H9 (cell line): ENCODE data around the gene HCN4. TPM values are rescaled to one million over a fixed set of nuclear protein-coding genes. Genes with fewer than 3 reads are reported as not detected.

Source experiments
- DNase-seq: peaks from one replicate; pipeline ENCODE4 v3.0.0-alpha.2; 2017
- H2AFZ ChIP-seq: one replicate; pipeline ENCODE4 v1.6.1; 2013; ENCODE audit warnings: mild to moderate bottlenecking, low read length, control low read depth, moderate library complexity
- H2AK5ac ChIP-seq: 2 replicates; pipeline ENCODE4 v1.6.1; 2013; ENCODE audit warnings: low read length, control low read depth, mixed read lengths; ENCODE audit not compliant: insufficient read length
- H2BK120ac ChIP-seq: one replicate; pipeline ENCODE4 v1.6.1; 2013; ENCODE audit warnings: low read depth, mild to moderate bottlenecking, low read length, control low read depth, inconsistent platforms; ENCODE audit not compliant: poor library complexity, severe bottlenecking
- H2BK12ac ChIP-seq: 2 replicates; pipeline ENCODE4 v1.6.1; 2013; ENCODE audit warnings: low read length, control low read depth, mixed read lengths, low read depth; ENCODE audit not compliant: insufficient read length
- H2BK15ac ChIP-seq: 2 replicates; pipeline ENCODE4 v1.6.1; 2013; ENCODE audit warnings: low read depth, low read length, control low read depth
- H2BK20ac ChIP-seq: one replicate; pipeline ENCODE4 v1.6.1; 2013; ENCODE audit warnings: low read depth, mild to moderate bottlenecking, low read length, control low read depth, inconsistent platforms; ENCODE audit not compliant: poor library complexity, severe bottlenecking
- H2BK5ac ChIP-seq: 2 replicates; pipeline ENCODE4 v1.6.1; 2013; ENCODE audit warnings: low read length, control low read depth, mixed read lengths; ENCODE audit not compliant: insufficient read length
- H3K14ac ChIP-seq: 2 replicates; pipeline ENCODE4 v1.6.1; 2013; ENCODE audit warnings: low read length, control low read depth; ENCODE audit not compliant: insufficient read depth
- H3K18ac ChIP-seq: 2 replicates; pipeline ENCODE4 v1.6.1; 2013; ENCODE audit warnings: low read depth, mild to moderate bottlenecking, mixed read lengths, low read length, control low read depth; ENCODE audit not compliant: insufficient read length
- H3K23ac ChIP-seq: 2 replicates; pipeline ENCODE4 v1.6.1; 2013; ENCODE audit warnings: low read length, control low read depth, mixed read lengths, low read depth; ENCODE audit not compliant: insufficient read length
- H3K23me2 ChIP-seq: 2 replicates; pipeline ENCODE4 v1.6.1; 2013; ENCODE audit warnings: low read depth, mild to moderate bottlenecking, mixed read lengths, low read length, control low read depth; ENCODE audit not compliant: insufficient read length, poor library complexity, severe bottlenecking
- H3K27ac ChIP-seq: 2 replicates; pipeline ENCODE4 v1.5.1; 2013; ENCODE audit warnings: low read length, control low read depth, mixed read lengths, low read depth; ENCODE audit not compliant: insufficient read length
- H3K27me3 ChIP-seq: 2 replicates; pipeline ENCODE4 v1.6.1; 2013; ENCODE audit warnings: low read length, control low read depth, inconsistent platforms; ENCODE audit not compliant: insufficient read depth
- H3K4ac ChIP-seq: 2 replicates; pipeline ENCODE4 v1.6.1; 2013; ENCODE audit warnings: low read depth, mild to moderate bottlenecking, control low read depth, inconsistent platforms, low read length, moderate library complexity
- H3K4me1 ChIP-seq: 2 replicates; pipeline ENCODE4 v1.6.1; 2013; ENCODE audit warnings: low read length, control low read depth, inconsistent platforms; ENCODE audit not compliant: insufficient read depth
- H3K4me2 ChIP-seq: 2 replicates; pipeline ENCODE4 v1.6.1; 2013; ENCODE audit warnings: low read length, control low read depth, mixed read lengths; ENCODE audit not compliant: insufficient read length, insufficient read depth
- H3K56ac ChIP-seq: 2 replicates; pipeline ENCODE4 v1.6.1; 2013; ENCODE audit warnings: low read depth, mild to moderate bottlenecking, mixed read lengths, low read length, control low read depth; ENCODE audit not compliant: insufficient read length
- H3K79me1 ChIP-seq: 2 replicates; pipeline ENCODE4 v1.6.1; 2013; ENCODE audit warnings: low read depth, mild to moderate bottlenecking, moderate library complexity, low read length, control low read depth, inconsistent platforms; ENCODE audit not compliant: insufficient read depth, poor library complexity, severe bottlenecking
- H3K79me2 ChIP-seq: 2 replicates; pipeline ENCODE4 v1.6.1; 2013; ENCODE audit warnings: low read length, control low read depth, inconsistent platforms; ENCODE audit not compliant: insufficient read depth
- H3K9ac ChIP-seq: 2 replicates; pipeline ENCODE4 v1.6.1; 2013; ENCODE audit warnings: low read length, control low read depth, mixed read lengths; ENCODE audit not compliant: insufficient read length; ENCODE audit errors: extremely low read depth
- H3K9me3 ChIP-seq: one replicate; pipeline ENCODE4 v1.6.1; 2013; ENCODE audit warnings: low read depth, low read length, inconsistent platforms; ENCODE audit not compliant: control insufficient read depth
- H3T11ph ChIP-seq: one replicate; pipeline ENCODE4 v1.6.1; 2013; ENCODE audit warnings: mild to moderate bottlenecking, low read length, control low read depth, inconsistent platforms
- H4K20me1 ChIP-seq: one replicate; pipeline ENCODE4 v1.6.1; 2013; ENCODE audit not compliant: control insufficient read depth, insufficient read length, insufficient read depth
- H4K5ac ChIP-seq: 2 replicates; pipeline ENCODE4 v1.6.1; 2013; ENCODE audit warnings: low read depth, mild to moderate bottlenecking, mixed read lengths, low read length, control low read depth; ENCODE audit not compliant: insufficient read length
- H4K8ac ChIP-seq: replicated peaks from 2 replicates; pipeline ENCODE4 v1.6.1; 2013; ENCODE audit warnings: low read length, control low read depth, mixed read lengths, low read depth; ENCODE audit not compliant: insufficient read length
- H4K91ac ChIP-seq: 2 replicates; pipeline ENCODE4 v1.6.1; 2013; ENCODE audit warnings: low read depth, mild to moderate bottlenecking, moderate library complexity, mixed read lengths, low read length, control low read depth; ENCODE audit not compliant: insufficient read length
- H3K27ac Mint-ChIP-seq, 3 experiments: 2 replicates in 2 of 3; 3 replicates in 1 of 3; pipeline ENCODE4 v1.8.0; 2020 to 2021; ENCODE audit warnings: mixed read lengths in 3 of 3, mild to moderate bottlenecking in 1 of 3, moderate library complexity in 1 of 3
- H3K27me3 Mint-ChIP-seq: 2 replicates; pipeline ENCODE4 v1.8.0; 2021; ENCODE audit warnings: low read depth, mild to moderate bottlenecking, moderate library complexity, mixed read lengths
- H3K36me3 Mint-ChIP-seq, 3 experiments: 2 replicates in 2 of 3; 3 replicates in 1 of 3; pipeline ENCODE4 v1.8.0; 2020 to 2021; ENCODE audit warnings: low read depth in 3 of 3, mixed read lengths in 3 of 3; ENCODE audit not compliant: insufficient read depth in 1 of 3
- H3K4me1 Mint-ChIP-seq, 2 experiments: 2 replicates each; pipeline ENCODE4 v1.8.0; 2020; ENCODE audit warnings: mixed read lengths in 2 of 2
- H3K4me3 Mint-ChIP-seq, 2 experiments: 2 replicates in 1 of 2; 3 replicates in 1 of 2; pipeline ENCODE4 v1.8.0; 2020 to 2021; ENCODE audit warnings: mild to moderate bottlenecking in 2 of 2, mixed read lengths in 2 of 2, moderate library complexity in 1 of 2
- H3K9me3 Mint-ChIP-seq, 2 experiments: 2 replicates in 1 of 2; 3 replicates in 1 of 2; pipeline ENCODE4 v1.8.0; 2020; ENCODE audit warnings: mild to moderate bottlenecking in 2 of 2, mixed read lengths in 2 of 2, moderate library complexity in 1 of 2
- WGBS: extraction: QIAGEN DNeasy Blood & Tissue Kit; methylation state at CpG from one replicate; pipeline ENCODE4 v1.1.7; 2013; ENCODE audit warnings: missing lambda C conversion rate, low lambda C conversion rate, mixed read lengths; ENCODE audit not compliant: insufficient read length; ENCODE audit errors: extremely low coverage; 5-methylcytosine and 5-hydroxymethylcytosine counted together
- total RNA-seq: library from RNA; stranded (reverse); gene quantifications from 2 replicates; pipeline ENCODE4 v1.2.1, GENCODE V29; 2021
- TF ChIP-seq, protein P1 (sequence below): fragments of 200-600 bp; sonication (generic); conservative IDR thresholded peaks from 3 replicates; pipeline ENCODE4 v1.8.0; 2021; ENCODE audit warnings: antibody characterized with exemption, mild to moderate bottlenecking

Gene HCN4
- total RNA-seq, 1 experiment from 2014 or later: 10.5 TPM

GRCh38 chr15:73283366-73283962 is 85.3 kb downstream of the HCN4 start:
- Histone ChIP-seq H3K4me1 (no peaks in the 10 kb centered on the region), H2BK15ac (no peak overlapping the region), H2BK5ac (no peak overlapping the region), H3K23ac (no peak overlapping the region), H2BK12ac (no peak overlapping the region), H3K4me2 (no peak overlapping the region), H3K27me3 (no peaks in the 10 kb centered on the region), H3K14ac (no peak overlapping the region), H3T11ph (no peak overlapping the region), H2BK120ac (no peak overlapping the region), H2BK20ac (no peak overlapping the region), H3K27ac (no peak overlapping the region), H4K5ac (no peak overlapping the region), H4K91ac (no peak overlapping the region), H3K4ac (no peak overlapping the region), H3K79me2 (no peaks in the 10 kb centered on the region), H3K18ac (no peak overlapping the region), H3K23me2 (no peaks in the 10 kb centered on the region), H4K20me1 (no peaks in the 10 kb centered on the region), H3K9me3 (no peaks in the 10 kb centered on the region), H2AFZ (no peak overlapping the region), H2AK5ac (no peak overlapping the region), H4K8ac (no peak overlapping the region), H3K79me1 (no peaks in the 10 kb centered on the region), H3K9ac (no peak overlapping the region), H3K56ac (no peak overlapping the region)
- WGBS: no CpG with 5 or more reads among the region's 2 CpGs
- no peak overlapping the region for H3K27ac Mint-ChIP-seq
- no peak overlapping the region for H3K4me3 Mint-ChIP-seq
- H3K27me3 Mint-ChIP-seq: no peaks in the 10 kb centered on the region
- TF ChIP-seq, protein P1, sequence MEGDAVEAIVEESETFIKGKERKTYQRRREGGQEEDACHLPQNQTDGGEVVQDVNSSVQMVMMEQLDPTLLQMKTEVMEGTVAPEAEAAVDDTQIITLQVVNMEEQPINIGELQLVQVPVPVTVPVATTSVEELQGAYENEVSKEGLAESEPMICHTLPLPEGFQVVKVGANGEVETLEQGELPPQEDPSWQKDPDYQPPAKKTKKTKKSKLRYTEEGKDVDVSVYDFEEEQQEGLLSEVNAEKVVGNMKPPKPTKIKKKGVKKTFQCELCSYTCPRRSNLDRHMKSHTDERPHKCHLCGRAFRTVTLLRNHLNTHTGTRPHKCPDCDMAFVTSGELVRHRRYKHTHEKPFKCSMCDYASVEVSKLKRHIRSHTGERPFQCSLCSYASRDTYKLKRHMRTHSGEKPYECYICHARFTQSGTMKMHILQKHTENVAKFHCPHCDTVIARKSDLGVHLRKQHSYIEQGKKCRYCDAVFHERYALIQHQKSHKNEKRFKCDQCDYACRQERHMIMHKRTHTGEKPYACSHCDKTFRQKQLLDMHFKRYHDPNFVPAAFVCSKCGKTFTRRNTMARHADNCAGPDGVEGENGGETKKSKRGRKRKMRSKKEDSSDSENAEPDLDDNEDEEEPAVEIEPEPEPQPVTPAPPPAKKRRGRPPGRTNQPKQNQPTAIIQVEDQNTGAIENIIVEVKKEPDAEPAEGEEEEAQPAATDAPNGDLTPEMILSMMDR: no peak
- H3K9me3 Mint-ChIP-seq: no peaks in the 10 kb centered on the region
- H3K36me3 Mint-ChIP-seq: peaks cover 0 to 42% (median 42%) of the 10 kb centered on the region in 3 experiments; a peak in 5 of 7 replicates
- H3K4me1 Mint-ChIP-seq: no peaks in the 10 kb centered on the region
- no peak for DNase-seq
